A549 (cell line): ENCODE results near the gene C4orf50.
"Not testable (repeated sequence)": the region's sequence is repeated elsewhere in the genome, so short reads cannot be mapped to it uniquely, and the experiment has no call there.

Experiments
- FOSB ChIP-seq: fragments of 250-450 bp; sonication (Bioruptor Pico); IDR thresholded peaks from 2 replicates; pipeline ENCODE4 v1.5.0; 2020; ENCODE audit warnings: mild to moderate bottlenecking, moderate library complexity
- POLR2A ChIP-seq: IDR thresholded peaks from 2 replicates; pipeline ENCODE4 v1.6.1; 2012; ENCODE audit warnings: mild to moderate bottlenecking, low read length

DNA sequence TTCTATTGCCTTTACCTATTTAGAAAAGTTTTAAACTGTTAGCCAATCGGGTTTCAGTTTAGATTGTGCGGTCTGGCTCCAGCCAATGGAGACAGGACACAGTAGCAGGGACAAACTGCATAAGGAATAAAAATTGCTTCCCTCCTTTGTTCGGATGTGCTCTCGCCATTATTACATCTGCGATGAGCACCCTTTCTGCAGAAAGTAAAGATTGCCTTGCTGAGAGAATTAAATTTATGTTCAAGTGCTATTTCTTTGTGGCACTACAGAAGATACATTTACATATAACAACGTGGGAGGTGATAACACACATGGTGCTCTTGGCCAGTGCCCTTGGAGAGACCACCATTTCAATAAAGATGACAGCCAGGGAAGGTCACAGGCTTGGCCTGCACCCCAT, 71.6 kb downstream of the C4orf50 start:
- not testable (repeated sequence) for TF ChIP-seq POLR2A; FOSB (CRISPR knock-in tag)
